ENCODE results near the gene MYH2. TPM values are rescaled to one million over a fixed set of nuclear protein-coding genes. Genes with fewer than 3 reads are reported as not detected.

The MYH2 gene
- polyA plus RNA-seq, 1 of the 3 experiments (the other 2 are of a cell fraction), result 0.10 TPM

- no peak for DNase-seq
- no peaks in the 10 kb centered on the region for H4K20me1 ChIP-seq (ENCODE audit: insufficient read depth)
- no peaks in the 10 kb centered on the region for H3K79me2 ChIP-seq (ENCODE audit: insufficient read depth)
- H3F3A ChIP-seq (replicated peaks; ENCODE audit: insufficient read depth), result no peaks in the 10 kb centered on the region
- H3K4me1 ChIP-seq (ENCODE audit: control insufficient read depth in 1 of 2, insufficient read depth in 2 of 2, low read depth in 1 of 2, low read length in 1 of 2), result no peaks in the 10 kb centered on the region
- CTCF ChIA-PET, result interaction anchor here (2.5 kb wide), 1 partner anchor 85 kb away, joined by 7 read pairs; no protein-coding TSS in a partner anchor
- H3K9me3 ChIP-seq, result no peaks in the 10 kb centered on the region
- H3K4me3 ChIP-seq (ENCODE audit: low read depth in 2 of 2, low read length in 1 of 2), result no peak overlapping the region
- no peak overlapping the region for H3K27ac ChIP-seq (ENCODE audit: low read depth in 2 of 2, low read length in 1 of 2)
- POLR2A ChIA-PET, result no interaction called here
- H3K27me3 ChIP-seq (ENCODE audit: insufficient read depth), result peaks cover 5% of the 10 kb centered on the region; the same call in 1 of the 2 replicates
- H3K9ac ChIP-seq, result no peak overlapping the region
- TF ChIP-seq NFIC (IDR thresholded peaks at IDR 0.05; ENCODE audit: borderline replicate concordance) (no peak), USF1 (IDR thresholded peaks at IDR 0.05; ENCODE audit: borderline replicate concordance, low read depth) (no peak), EP300 (IDR thresholded peaks at IDR 0.05; ENCODE audit: borderline replicate concordance in 1 of 2, low read depth in 1 of 2, low read length in 1 of 2) (no peak)
- H2AFZ ChIP-seq (ENCODE audit: low read depth), result no peak overlapping the region
- no peak overlapping the region for H3K4me2 ChIP-seq
- WGBS (ENCODE audit: low lambda C conversion rate), result 0% methylated on average over 1 of the region's 1 CpG
- no peaks in the 10 kb centered on the region for H3K9me2 ChIP-seq
- H3K36me3 ChIP-seq (replicated peaks in 1 of 2; ENCODE audit: control insufficient read depth in 1 of 2, insufficient read depth in 2 of 2, low read length in 1 of 2), result no peaks in the 10 kb centered on the region
These were observed 17.4 kb downstream of the MYH2 start for GRCh38 chr17:10532026-10532425.

- H3K36me3 ChIP-seq (replicated peaks in 1 of 2; ENCODE audit: control insufficient read depth in 1 of 2, insufficient read depth in 2 of 2, low read length in 1 of 2), result no peaks in the 10 kb centered on the region
- H3K4me3 ChIP-seq (ENCODE audit: low read depth in 2 of 2, low read length in 1 of 2), result no peak overlapping the region
- ChIA-PET CTCF (interaction anchor here (0.5 kb wide), 1 partner anchor 39 kb away, joined by 3 read pairs; no protein-coding TSS in a partner anchor), POLR2A (no interaction called here)
- H3K79me2 ChIP-seq (ENCODE audit: insufficient read depth), result no peaks in the 10 kb centered on the region
- 8% methylated on average over 6 of the region's 6 CpGs for WGBS (ENCODE audit: low lambda C conversion rate)
- no peak overlapping the region for H3K27ac ChIP-seq (ENCODE audit: low read depth in 2 of 2, low read length in 1 of 2)
- no peak overlapping the region for H3K9ac ChIP-seq
- H3K4me2 ChIP-seq, result no peak overlapping the region
- H3K4me1 ChIP-seq (ENCODE audit: control insufficient read depth in 1 of 2, insufficient read depth in 2 of 2, low read depth in 1 of 2, low read length in 1 of 2), result no peaks in the 10 kb centered on the region
- no peak overlapping the region for H2AFZ ChIP-seq (ENCODE audit: low read depth)
- TF ChIP-seq EP300 (IDR thresholded peaks at IDR 0.05; ENCODE audit: borderline replicate concordance in 1 of 2, low read depth in 1 of 2, low read length in 1 of 2) (no peak), TCF12 (IDR thresholded peaks at IDR 0.05) (no peak), RFX5 (IDR thresholded peaks at IDR 0.05; ENCODE audit: low read length) (no peak), CTCF (IDR thresholded peaks at IDR 0.05) (no peak), EZH2phosphoT487 (IDR thresholded peaks at IDR 0.05; ENCODE audit: borderline replicate concordance, low read depth) (no peak), RAD21 (IDR thresholded peaks at IDR 0.05; ENCODE audit: low read length) (no peak), FOSL2 (IDR thresholded peaks at IDR 0.05; ENCODE audit: borderline replicate concordance, low read depth) (no peak), GABPA (IDR thresholded peaks at IDR 0.05; ENCODE audit: low read depth) (no peak), USF2 (IDR thresholded peaks at IDR 0.05; ENCODE audit: borderline replicate concordance, low read depth, low read length) (no peak), RXRA (IDR thresholded peaks at IDR 0.05; ENCODE audit: borderline replicate concordance, low read depth) (no peak), TEAD4 (IDR thresholded peaks at IDR 0.05; ENCODE audit: borderline replicate concordance, insufficient read depth) (no peak), TAF1 (IDR thresholded peaks at IDR 0.05; ENCODE audit: borderline replicate concordance, low read depth, low read length) (no peak)
- H4K20me1 ChIP-seq (ENCODE audit: insufficient read depth), result no peaks in the 10 kb centered on the region
- peaks cover 5% of the 10 kb centered on the region; the same call in 1 of the 2 replicates for H3K27me3 ChIP-seq (ENCODE audit: insufficient read depth)
- no peaks in the 10 kb centered on the region for H3K9me2 ChIP-seq
- DNase-seq, result no peak
- no peaks in the 10 kb centered on the region for H3K9me3 ChIP-seq
- no peaks in the 10 kb centered on the region for H3F3A ChIP-seq (replicated peaks; ENCODE audit: insufficient read depth)
These were observed 22.0 kb downstream of the MYH2 start for GRCh38 chr17:10527419-10527818.
